Uterus (tissue), 4 donors: ENCODE measurements around the gene TTC8. TPM values are rescaled to one million over a fixed set of nuclear protein-coding genes. Genes with fewer than 3 reads are reported as not detected.

ENCODE experiments used
- DNase-seq, 2 donors: peaks; one replicate each; pipeline ENCODE4 v3.0.0-alpha.2; 2019 to 2020
- H3K27ac ChIP-seq, 2 donors: fragments of 200-600 bp; sonication (generic); 1 replicate in 1 of 2; 2 replicates in 1 of 2; pipeline ENCODE4 v1.5.1; 2016 to 2018
- H3K27me3 ChIP-seq, 2 donors: fragments of 200-600 bp; sonication (generic); one replicate each; pipeline ENCODE4 v1.5.1; 2018 to 2019; ENCODE audit warnings: control low read depth in 1 of 2
- H3K36me3 ChIP-seq, 2 donors: fragments of 200-600 bp; sonication (generic); one replicate each; pipeline ENCODE4 v1.5.1; 2019; ENCODE audit warnings: control low read depth in 1 of 2
- H3K4me1 ChIP-seq, 2 donors: fragments of 200-600 bp; sonication (generic); one replicate each; pipeline ENCODE4 v1.5.1; 2018 to 2019; ENCODE audit warnings: control low read depth in 1 of 2
- H3K4me3 ChIP-seq, 2 donors: fragments of 200-600 bp; sonication (generic); 1 replicate in 1 of 2; 2 replicates in 1 of 2; pipeline ENCODE4 v1.5.1; 2018 to 2019; ENCODE audit warnings: mild to moderate bottlenecking in 1 of 2
- H3K9me3 ChIP-seq, 2 donors: fragments of 200-600 bp; sonication (generic); one replicate each; pipeline ENCODE4 v1.5.1; 2019; ENCODE audit warnings: control low read depth in 1 of 2
- POLR2A ChIP-seq, 2 donors: fragments of 450-650 bp; IDR thresholded peaks; one replicate each; pipeline ENCODE4 v1.6.1; 2016; ENCODE audit warnings: antibody characterized with exemption in 2 of 2, mild to moderate bottlenecking in 1 of 2, moderate library complexity in 1 of 2
- intact Hi-C: fragments of 100-400 bp; cut with DNase I; formaldehyde crosslinking; loops from one replicate; pipeline ENCODE4 v1.15.1; 2023; ENCODE audit warnings: low total_unique reads
- small RNA-seq: library from RNA; depleted of rRNA; stranded (forward); fragments of <200 nt; gene quantifications from one replicate; pipeline ENCODE3, GENCODE V24; 2016
- total RNA-seq, 4 donors: library from RNA; depleted of rRNA in 3 of 4; stranded (reverse); fragments of >200 nt in 3 of 4; gene quantifications; one replicate each; pipeline versions ENCODE4 v1.1.0 to v1.2.4, GENCODE V29; 2014 to 2023
- TF ChIP-seq, protein P1 (sequence below), 4 experiments: fragments of 200-600 bp in 2 of 4; fragments of 450-650 bp in 2 of 4; sonication (generic) in 2 of 4; IDR thresholded peaks; one replicate each; pipeline ENCODE4 v1.5.1; 2016 to 2019; ENCODE audit warnings: antibody characterized with exemption in 4 of 4, mild to moderate bottlenecking in 2 of 4, moderate library complexity in 1 of 4
- donor health status: DM: yes; HTN: yes; CAD: no.

Gene TTC8
- total RNA-seq, 4 donors from 2014 or later, result 9.7 to 340 (median 31.7) TPM

- DNase-seq, result no peak
- TF ChIP-seq POLR2A (IDR thresholded peaks at IDR 0.05), result no peak
- TF ChIP-seq, protein P1, sequence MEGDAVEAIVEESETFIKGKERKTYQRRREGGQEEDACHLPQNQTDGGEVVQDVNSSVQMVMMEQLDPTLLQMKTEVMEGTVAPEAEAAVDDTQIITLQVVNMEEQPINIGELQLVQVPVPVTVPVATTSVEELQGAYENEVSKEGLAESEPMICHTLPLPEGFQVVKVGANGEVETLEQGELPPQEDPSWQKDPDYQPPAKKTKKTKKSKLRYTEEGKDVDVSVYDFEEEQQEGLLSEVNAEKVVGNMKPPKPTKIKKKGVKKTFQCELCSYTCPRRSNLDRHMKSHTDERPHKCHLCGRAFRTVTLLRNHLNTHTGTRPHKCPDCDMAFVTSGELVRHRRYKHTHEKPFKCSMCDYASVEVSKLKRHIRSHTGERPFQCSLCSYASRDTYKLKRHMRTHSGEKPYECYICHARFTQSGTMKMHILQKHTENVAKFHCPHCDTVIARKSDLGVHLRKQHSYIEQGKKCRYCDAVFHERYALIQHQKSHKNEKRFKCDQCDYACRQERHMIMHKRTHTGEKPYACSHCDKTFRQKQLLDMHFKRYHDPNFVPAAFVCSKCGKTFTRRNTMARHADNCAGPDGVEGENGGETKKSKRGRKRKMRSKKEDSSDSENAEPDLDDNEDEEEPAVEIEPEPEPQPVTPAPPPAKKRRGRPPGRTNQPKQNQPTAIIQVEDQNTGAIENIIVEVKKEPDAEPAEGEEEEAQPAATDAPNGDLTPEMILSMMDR (IDR thresholded peaks at IDR 0.05), result no peak
- no peaks in the 10 kb centered on the region for H3K9me3 ChIP-seq
Measured at GRCh38 chr14:88908216-88908615, 83.8 kb downstream of the TTC8 start.

GRCh38 chr14:88910386-88910785 is 85.9 kb downstream of the TTC8 start:
- intact Hi-C loops, result no loop called here
- no peak overlapping the region for H3K4me3 ChIP-seq
- no peaks in the 10 kb centered on the region for H3K36me3 ChIP-seq
- no peak for DNase-seq
- no peaks in the 10 kb centered on the region for H3K4me1 ChIP-seq
- TF ChIP-seq, protein P1 (IDR thresholded peaks at IDR 0.05), result no peak
- TF ChIP-seq POLR2A (IDR thresholded peaks at IDR 0.05), result no peak
- no peaks in the 10 kb centered on the region for H3K27me3 ChIP-seq
- no peaks in the 10 kb centered on the region for H3K9me3 ChIP-seq
- H3K27ac ChIP-seq, result no peak overlapping the region

More at GRCh38 chr14:88908216-88908615, 83.8 kb downstream of the TTC8 start:
- no peaks in the 10 kb centered on the region for H3K27me3 ChIP-seq
- no peak overlapping the region for H3K4me3 ChIP-seq
- H3K27ac ChIP-seq, result no peak overlapping the region
- H3K4me1 ChIP-seq, result no peaks in the 10 kb centered on the region
- intact Hi-C loops, result no loop called here
- no peaks in the 10 kb centered on the region for H3K36me3 ChIP-seq

GRCh38 chr14:88911809-88912208 is 87.4 kb downstream of the TTC8 start:
- intact Hi-C loops, result no loop called here
- Histone ChIP-seq H3K4me3 (no peak overlapping the region), H3K4me1 (no peaks in the 10 kb centered on the region), H3K9me3 (no peaks in the 10 kb centered on the region), H3K36me3 (no peaks in the 10 kb centered on the region), H3K27ac (no peak overlapping the region), H3K27me3 (no peaks in the 10 kb centered on the region)
- TF ChIP-seq, protein P1 (IDR thresholded peaks at IDR 0.05), result no peak
- no peak for TF ChIP-seq POLR2A (IDR thresholded peaks at IDR 0.05)
- DNase-seq, result no peak

- no peak for DNase-seq
- TF ChIP-seq POLR2A (IDR thresholded peaks at IDR 0.05), result no peak
- TF ChIP-seq, protein P1 (IDR thresholded peaks at IDR 0.05), result no peak
- no peak overlapping the region for H3K27ac ChIP-seq
- H3K36me3 ChIP-seq, result no peaks in the 10 kb centered on the region
- no peaks in the 10 kb centered on the region for H3K4me1 ChIP-seq
- intact Hi-C loops, result no loop called here
- H3K4me3 ChIP-seq, result no peak overlapping the region
- no peaks in the 10 kb centered on the region for H3K27me3 ChIP-seq
- no peaks in the 10 kb centered on the region for H3K9me3 ChIP-seq
Measured at GRCh38 chr14:88914956-88915355, 90.5 kb downstream of the TTC8 start.

DNA sequence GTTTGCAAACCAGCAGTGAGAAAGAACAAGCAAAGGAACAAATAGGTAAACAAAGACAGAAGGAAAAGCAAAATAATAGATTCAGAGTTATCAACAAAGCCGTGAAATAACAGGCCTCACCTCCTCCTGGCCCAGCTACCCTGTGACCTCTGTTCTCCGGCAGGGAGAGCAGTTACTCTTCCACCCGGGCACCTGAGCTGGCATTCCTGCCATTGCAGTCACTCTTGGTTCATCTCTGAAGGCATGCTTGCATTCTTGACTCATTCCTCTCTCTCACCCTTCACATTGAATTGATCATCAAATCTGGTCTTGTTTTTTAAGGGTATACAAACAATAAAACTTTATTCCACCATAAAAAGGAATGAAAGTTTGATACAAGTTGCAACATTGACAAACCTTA is 95.1 kb downstream of the TTC8 start:
- H3K4me3 ChIP-seq, result no peak overlapping the region
- no peaks in the 10 kb centered on the region for H3K27me3 ChIP-seq
- no peaks in the 10 kb centered on the region for H3K36me3 ChIP-seq
- intact Hi-C loops, result no loop called here
- no peak overlapping the region for H3K27ac ChIP-seq
- no peaks in the 10 kb centered on the region for H3K4me1 ChIP-seq
- DNase-seq, result no peak
- H3K9me3 ChIP-seq, result no peaks in the 10 kb centered on the region
- TF ChIP-seq, protein P1 (IDR thresholded peaks at IDR 0.05), result no peak
- TF ChIP-seq POLR2A (IDR thresholded peaks at IDR 0.05), result no peak

Small RNA genes lying within 50 kb of the gene (small RNA-seq; reads per million reads assigned to genes)
- gene RF00019 (not detected), gene RNU4-92P (not detected)

Other genes with a start within 250 kb of the TTC8 start
- 1 to 10 TPM in 3 of 4 donors, under 1 TPM in 1; 0.26 to 4.4 (median 2.9) TPM for gene EML5, start 31.7 kb upstream of the TTC8 start, total RNA-seq